NB4 (cell line): ENCODE data around the gene POC1A.

Source experiments
- MAX ChIP-seq: IDR thresholded peaks from 2 replicates; pipeline ENCODE4 v1.6.1; 2011; ENCODE audit warnings: low read depth, low read length
- POLR2A ChIP-seq: IDR thresholded peaks from 2 replicates; pipeline ENCODE4 v1.6.1; 2011; ENCODE audit warnings: mild to moderate bottlenecking; ENCODE audit not compliant: insufficient read length; ENCODE audit errors: extremely low read depth
- TF ChIP-seq, protein P1 (sequence below): IDR thresholded peaks from one replicate; pipeline ENCODE4 v1.5.1; 2012; ENCODE audit warnings: low read depth, low read length

GRCh38 chr3:52055537-52056351 is 98.5 kb downstream of the POC1A start:
- TF ChIP-seq, protein P1, sequence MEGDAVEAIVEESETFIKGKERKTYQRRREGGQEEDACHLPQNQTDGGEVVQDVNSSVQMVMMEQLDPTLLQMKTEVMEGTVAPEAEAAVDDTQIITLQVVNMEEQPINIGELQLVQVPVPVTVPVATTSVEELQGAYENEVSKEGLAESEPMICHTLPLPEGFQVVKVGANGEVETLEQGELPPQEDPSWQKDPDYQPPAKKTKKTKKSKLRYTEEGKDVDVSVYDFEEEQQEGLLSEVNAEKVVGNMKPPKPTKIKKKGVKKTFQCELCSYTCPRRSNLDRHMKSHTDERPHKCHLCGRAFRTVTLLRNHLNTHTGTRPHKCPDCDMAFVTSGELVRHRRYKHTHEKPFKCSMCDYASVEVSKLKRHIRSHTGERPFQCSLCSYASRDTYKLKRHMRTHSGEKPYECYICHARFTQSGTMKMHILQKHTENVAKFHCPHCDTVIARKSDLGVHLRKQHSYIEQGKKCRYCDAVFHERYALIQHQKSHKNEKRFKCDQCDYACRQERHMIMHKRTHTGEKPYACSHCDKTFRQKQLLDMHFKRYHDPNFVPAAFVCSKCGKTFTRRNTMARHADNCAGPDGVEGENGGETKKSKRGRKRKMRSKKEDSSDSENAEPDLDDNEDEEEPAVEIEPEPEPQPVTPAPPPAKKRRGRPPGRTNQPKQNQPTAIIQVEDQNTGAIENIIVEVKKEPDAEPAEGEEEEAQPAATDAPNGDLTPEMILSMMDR = no peak
- TF ChIP-seq POLR2A = no peak
- peak; percentile 70 for TF ChIP-seq MAX
